ENCODE results near the gene OPN3. TPM values are rescaled to one million over a fixed set of nuclear protein-coding genes. Genes with fewer than 3 reads are reported as not detected.

The OPN3 gene
- total RNA-seq, 4 donors from 2014 or later = 3.5 to 13.9 (median 4.8) TPM

- no peak for ATAC-seq
- no peak overlapping the region for H3K27ac ChIP-seq
- no peak overlapping the region for H3K4me3 ChIP-seq
- WGBS, 2 donors (ENCODE audit: low coverage in 1 of 2) = 81 to 82% methylated on average over 4 of the region's 4 CpGs
- no peaks in the 10 kb centered on the region for H3K9me3 ChIP-seq
- no peak for TF ChIP-seq CTCF (IDR thresholded peaks at IDR 0.05)
- no peak for TF ChIP-seq EP300 (IDR thresholded peaks at IDR 0.05)
- TF ChIP-seq POLR2AphosphoS5 (IDR thresholded peaks at IDR 0.05) = no peak
- TF ChIP-seq POLR2A (IDR thresholded peaks at IDR 0.05) = no peak
- H3K27me3 ChIP-seq = no peaks in the 10 kb centered on the region
- no peaks in the 10 kb centered on the region for H3K36me3 ChIP-seq
- H3K4me1 ChIP-seq = no peaks in the 10 kb centered on the region
Measured at GRCh38 chr1:241560146-241560848, 79.9 kb downstream of the OPN3 start.

GRCh38 chr1:241557551-241558193 lies 82.5 kb downstream of the OPN3 start:
- Histone ChIP-seq H3K36me3 (no peaks in the 10 kb centered on the region), H3K27ac (no peak overlapping the region), H3K4me3 (no peak overlapping the region), H3K9me3 (no peaks in the 10 kb centered on the region), H3K27me3 (no peaks in the 10 kb centered on the region), H3K4me1 (no peaks in the 10 kb centered on the region)
- no peak for ATAC-seq
- TF ChIP-seq EP300 (IDR thresholded peaks at IDR 0.05) (no peak), POLR2AphosphoS5 (IDR thresholded peaks at IDR 0.05) (no peak), CTCF (IDR thresholded peaks at IDR 0.05) (no peak), POLR2A (IDR thresholded peaks at IDR 0.05) (no peak)
- 54 to 68% methylated on average over 2 to 5 of the region's 5 CpGs for WGBS, 2 donors (ENCODE audit: low coverage in 1 of 2)

GRCh38 chr1:241557031-241557430 lies 83.1 kb downstream of the OPN3 start:
- Histone ChIP-seq H3K9me3 (no peaks in the 10 kb centered on the region), H3K4me1 (no peaks in the 10 kb centered on the region), H3K36me3 (no peaks in the 10 kb centered on the region), H3K27ac (no peak overlapping the region), H3K27me3 (no peaks in the 10 kb centered on the region), H3K4me3 (no peak overlapping the region)
- 79 to 81% methylated on average over 5 of the region's 5 CpGs for WGBS, 2 donors (ENCODE audit: low coverage in 1 of 2)
- no peak for ATAC-seq
- TF ChIP-seq POLR2A (IDR thresholded peaks at IDR 0.05) = no peak
- no peak for TF ChIP-seq POLR2AphosphoS5 (IDR thresholded peaks at IDR 0.05)
- no peak for TF ChIP-seq CTCF (IDR thresholded peaks at IDR 0.05)
- no peak for TF ChIP-seq EP300 (IDR thresholded peaks at IDR 0.05)

GRCh38 chr1:241555526-241555925 lies 84.6 kb downstream of the OPN3 start:
- Histone ChIP-seq H3K27me3 (no peaks in the 10 kb centered on the region), H3K9me3 (no peaks in the 10 kb centered on the region), H3K27ac (no peak overlapping the region), H3K4me1 (no peaks in the 10 kb centered on the region), H3K36me3 (no peaks in the 10 kb centered on the region), H3K4me3 (no peak overlapping the region)
- no CpG with 5 or more reads among the region's 3 CpGs for WGBS, 2 donors (ENCODE audit: low coverage in 1 of 2)
- no peak for ATAC-seq
- TF ChIP-seq CTCF (IDR thresholded peaks at IDR 0.05) = no peak
- no peak for TF ChIP-seq POLR2AphosphoS5 (IDR thresholded peaks at IDR 0.05)
- no peak for TF ChIP-seq POLR2A (IDR thresholded peaks at IDR 0.05)
- TF ChIP-seq EP300 (IDR thresholded peaks at IDR 0.05) = no peak

Measured in gastroesophageal sphincter (tissue), 4 donors.